Fibroblast of upper back skin (primary cell): ENCODE data around the gene HIP1.
"Not testable (repeated sequence)": the region's sequence is repeated elsewhere in the genome, so short reads cannot be mapped to it uniquely, and the experiment has no call there.

Experiments
- DNase-seq: peaks from one replicate; pipeline ENCODE4 v3.0.0-alpha.2; 2013

The HIP1 gene

DNA sequence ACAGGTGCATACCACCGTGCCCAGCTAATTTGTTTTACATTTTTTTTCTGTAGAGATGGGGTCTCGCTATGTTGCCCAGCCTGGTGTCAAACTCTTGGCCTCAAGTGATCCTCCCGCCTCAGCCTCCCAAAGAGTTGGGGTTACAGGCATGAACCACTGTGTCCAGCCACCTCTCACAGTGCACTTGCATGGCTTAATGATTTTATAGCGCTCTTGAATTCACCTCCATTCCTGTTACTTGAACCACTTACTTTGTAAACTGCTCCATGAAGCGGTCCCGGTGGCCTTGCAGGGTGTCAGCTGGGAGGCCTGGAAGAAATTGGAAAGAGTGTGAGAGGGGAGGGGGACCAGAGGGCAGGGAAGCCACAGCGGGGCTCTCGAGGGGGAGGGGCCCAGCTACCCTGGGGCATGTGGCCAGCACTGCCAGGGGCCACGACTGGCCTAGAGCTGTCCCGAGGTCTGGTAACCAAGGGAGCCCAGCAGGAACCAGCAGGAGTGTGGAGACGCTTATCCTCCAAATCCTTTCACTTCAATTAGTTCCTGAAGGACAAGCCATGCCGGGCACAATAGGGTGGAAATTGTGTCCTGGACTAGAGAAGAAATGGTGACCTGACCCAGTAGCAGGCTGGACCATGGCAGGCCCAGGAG is 170.7 kb downstream of the HIP1 start:
- no peak for DNase-seq

DNA sequence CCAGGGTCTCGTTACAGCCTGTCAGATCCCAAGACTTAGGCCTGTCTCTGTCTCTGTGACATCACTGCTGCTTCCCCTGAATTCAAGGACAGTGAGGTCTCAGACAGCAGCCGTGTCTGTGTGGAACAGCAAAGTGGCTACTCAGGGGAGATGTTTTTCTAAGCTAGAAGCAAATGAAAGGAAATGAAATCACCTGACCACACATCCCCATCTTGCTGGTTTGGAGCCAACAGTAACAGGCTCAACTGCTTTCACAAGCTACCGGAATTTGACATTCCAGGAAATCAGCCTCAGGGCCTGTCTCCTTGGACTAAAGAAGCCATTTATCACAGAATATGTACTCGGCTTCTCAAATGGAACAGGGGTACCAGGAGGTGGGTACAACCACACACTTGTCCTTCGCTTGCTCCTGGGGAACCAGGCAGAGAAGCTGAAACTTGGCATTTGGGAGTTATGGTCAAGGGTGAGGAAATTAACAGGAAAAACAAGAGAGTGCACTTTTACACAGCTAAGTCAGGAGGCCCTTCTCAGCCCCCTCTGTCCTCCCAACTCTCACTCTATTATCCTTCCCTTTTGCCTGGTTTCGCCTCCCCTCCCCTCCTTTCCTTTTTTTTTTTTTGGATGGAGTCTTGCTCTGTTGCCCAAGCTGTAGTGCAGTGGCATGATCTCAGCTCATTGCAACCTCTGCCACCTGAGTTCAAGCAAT is 173.5 kb downstream of the HIP1 start:
- DNase-seq: peak; percentile 94

DNA sequence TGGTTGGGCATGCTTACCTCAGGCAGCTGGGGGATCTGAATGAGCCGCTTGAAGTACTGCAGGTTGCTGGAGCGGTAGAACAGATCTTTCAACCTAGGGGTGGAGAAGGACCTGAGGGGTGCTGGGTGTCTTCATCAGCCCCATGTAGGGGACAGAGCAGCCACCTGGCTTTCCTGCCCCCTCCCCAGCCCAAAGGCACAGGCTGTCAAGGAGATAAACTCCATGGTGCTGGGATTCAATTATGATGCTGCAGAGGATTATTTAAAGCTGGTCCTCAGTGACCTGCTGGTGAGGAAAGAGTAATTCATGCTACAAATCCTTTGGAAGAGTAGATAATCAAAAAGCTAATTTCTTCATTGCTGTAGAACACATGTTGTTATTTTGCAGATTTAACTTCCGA is 175.6 kb downstream of the HIP1 start:
- DNase-seq: no peak

DNA sequence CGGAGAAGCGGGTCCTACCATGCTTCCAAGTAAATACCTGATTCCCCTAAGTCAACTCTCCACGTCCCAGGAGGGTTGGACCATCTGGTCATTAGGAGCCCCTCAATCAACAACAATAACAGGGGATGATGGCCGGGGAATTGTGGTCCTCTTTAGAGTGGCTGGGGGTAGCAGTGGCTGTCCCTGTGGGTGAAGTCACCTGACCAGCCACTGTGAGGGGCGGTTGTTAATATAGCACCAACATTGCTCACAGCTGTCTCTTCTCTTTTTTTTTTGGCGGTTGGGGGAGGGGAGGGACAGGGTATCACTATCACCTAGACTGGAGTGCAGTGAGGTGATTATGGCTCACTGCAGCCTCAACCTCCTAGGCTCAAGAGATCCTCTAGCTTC is 178.8 kb downstream of the HIP1 start:
- no peak for DNase-seq

DNA sequence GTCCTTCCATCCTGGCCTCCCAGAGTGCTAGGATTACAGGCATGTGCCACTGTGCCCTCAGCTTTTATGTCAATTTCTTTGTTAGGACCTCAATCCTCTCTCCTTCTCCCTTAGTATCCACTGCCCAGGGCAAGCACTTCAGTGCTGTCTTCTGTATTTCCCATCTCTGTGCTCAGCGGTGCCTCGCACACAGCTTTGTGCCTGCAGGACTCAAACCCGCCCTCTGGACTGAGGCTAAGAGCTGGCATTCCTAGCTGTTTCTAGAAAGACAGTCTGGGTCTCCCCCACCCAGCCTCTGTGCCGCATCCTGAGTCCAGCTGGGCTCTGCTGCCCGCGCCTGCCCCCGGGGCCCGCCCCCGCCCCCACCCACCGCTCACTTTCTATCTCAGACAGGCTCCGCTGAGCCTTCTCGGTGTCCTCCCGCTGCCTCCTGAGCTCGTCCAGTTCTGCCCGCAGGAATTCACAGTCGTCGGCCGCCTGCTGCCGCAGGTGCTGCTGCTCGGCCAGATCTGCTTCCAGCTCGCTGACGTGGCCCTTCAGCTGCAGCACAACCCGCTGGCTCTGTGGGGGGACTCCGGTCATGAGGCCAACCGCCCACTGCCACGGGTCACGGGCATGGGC is 179.3 kb downstream of the HIP1 start:
- peak; percentile 40 for DNase-seq

DNA sequence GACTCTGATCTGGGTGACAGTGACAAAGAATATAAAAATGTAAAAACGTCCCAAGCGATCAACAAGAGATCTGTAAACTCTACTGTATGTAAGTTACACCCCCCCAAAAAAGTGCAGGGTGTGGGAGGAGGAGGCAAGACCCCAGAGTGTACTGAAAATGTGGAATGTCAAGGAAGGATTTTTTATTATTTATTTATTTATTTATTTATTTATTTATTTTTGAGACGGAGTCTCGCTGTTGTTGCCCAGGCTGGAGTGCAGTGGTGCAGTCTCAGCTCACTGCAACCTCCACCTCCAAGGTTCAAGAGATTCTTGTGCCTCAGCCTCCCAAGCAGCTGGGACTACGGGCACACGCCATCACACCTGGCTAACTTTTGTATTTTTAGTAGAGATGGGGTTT is 181.9 kb downstream of the HIP1 start:
- not testable (repeated sequence) for DNase-seq

DNA sequence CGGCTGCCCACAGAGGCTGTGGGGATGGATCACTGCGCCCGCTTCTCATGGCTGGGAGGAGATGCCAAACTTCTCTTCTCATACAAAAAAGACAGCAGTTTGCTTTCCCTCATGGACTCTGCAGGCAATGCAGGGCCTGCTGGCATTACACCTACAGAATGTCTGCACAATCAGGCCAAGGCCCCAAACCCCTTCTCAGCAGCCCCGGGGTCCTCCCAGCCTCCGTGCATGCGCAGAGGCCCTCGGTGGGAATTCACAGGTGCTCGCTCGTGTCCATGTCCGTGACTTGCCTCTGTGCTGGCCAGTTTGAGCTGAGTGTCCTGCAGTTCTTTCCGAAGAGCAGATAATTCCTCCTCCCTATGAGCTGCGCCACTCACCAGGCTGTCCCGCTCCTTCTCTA is 183.0 kb downstream of the HIP1 start:
- no peak for DNase-seq

DNA sequence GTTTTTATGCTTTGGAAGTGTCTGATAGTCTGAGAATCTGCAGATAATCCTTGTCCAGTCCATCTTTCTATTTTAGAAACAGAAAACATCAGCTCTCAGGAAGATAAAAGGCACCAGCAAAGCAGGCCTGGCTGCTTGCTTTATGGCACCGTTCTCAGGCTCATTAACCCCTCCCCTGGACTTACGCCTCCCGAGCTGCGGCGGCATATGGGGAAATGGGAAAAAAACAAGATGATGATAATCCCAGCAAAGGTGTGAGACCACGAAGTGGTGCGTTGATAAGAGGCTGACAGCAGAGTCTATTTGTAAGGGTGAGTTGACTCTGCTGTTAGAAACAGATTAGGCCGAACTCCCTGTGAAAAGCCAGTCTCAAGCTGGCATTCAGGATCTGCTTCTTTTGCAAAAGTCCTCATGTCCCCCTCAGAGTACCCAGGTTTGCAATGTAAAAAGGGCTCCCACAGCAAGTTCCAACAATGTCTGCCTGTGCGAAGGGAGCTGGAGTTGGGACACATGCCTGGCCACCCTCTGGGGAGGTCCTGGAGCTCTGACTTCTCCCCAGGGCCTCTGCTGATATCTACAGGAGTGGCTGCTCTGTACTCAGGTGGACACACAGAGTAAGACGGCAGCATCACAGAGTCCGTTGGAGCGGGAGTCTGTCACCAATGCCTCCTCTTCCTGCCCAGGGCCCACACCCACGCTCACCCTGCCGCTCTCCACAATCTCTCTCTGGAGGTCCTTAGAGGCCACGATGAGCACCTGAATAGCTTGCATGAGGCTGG is 192.3 kb downstream of the HIP1 start:
- no peak for DNase-seq

DNA sequence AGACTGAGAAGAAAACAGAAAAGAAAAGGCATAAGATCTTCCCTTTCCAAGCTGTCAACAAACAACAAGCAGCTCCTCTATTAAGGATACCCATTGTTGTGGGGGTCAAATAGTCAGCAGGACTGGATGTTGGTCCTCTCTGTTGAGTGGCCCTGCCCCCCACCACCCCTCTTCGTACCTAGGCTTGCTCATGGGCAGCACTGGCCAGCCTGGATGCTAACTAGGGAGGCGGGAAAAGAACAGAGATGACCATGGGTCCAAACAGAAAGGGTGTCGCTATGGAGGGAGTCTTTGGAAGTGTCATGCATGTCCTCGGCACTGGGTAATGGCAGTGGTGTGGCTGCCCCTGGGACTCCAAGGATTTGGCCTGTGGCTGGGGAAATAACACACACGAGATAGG is 201.0 kb downstream of the HIP1 start:
- no peak for DNase-seq

DNA sequence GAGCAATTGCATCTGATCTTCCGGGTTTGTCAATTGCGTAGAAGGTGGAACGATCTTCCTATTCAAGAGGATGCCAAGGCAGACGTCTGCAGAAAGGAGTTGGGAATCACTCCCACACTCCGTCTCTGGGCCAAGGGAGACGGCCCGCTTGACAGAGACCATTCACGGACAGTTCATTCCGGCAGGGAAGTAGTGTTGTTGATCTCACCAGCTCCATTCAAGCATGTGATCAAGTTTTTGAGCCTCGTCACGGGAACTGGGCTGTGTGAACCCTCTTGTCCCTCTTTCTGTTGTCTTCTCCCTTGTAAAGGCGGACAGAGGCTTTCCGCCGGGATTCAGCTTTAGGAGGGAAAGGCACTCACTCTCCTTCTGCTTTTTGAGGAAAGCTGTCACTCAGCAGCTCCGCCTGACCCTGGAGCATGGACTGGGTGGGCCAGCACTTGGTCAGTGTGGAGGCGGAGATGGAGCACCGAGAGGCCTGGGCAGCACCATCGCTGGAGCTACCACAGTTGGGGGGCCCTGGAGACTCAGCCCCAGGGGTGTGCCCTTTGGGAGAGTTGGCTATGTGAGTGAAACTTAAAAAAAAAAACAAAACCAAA is 201.7 kb downstream of the HIP1 start:
- DNase-seq: no peak

DNA sequence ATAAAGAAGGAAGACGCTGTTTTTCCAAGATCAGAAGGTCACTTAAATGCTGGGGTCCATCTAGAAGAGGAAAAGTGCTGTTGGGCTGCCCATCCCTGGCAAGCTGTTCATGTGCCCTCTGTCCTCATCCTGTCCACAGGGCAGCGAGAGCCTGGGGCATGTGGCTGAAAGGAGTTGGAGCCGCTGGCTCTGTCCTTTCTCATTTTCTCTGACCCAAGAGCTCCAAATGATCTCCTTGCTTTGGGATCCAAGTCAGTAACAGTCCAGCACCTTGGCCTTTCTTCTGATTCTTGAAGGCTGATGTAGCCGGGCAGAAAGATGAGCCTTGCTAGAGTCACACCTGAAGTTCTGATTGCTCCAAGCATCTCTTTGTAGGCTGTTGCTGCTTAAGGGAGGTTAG is 202.2 kb downstream of the HIP1 start:
- DNase-seq: no peak

DNA sequence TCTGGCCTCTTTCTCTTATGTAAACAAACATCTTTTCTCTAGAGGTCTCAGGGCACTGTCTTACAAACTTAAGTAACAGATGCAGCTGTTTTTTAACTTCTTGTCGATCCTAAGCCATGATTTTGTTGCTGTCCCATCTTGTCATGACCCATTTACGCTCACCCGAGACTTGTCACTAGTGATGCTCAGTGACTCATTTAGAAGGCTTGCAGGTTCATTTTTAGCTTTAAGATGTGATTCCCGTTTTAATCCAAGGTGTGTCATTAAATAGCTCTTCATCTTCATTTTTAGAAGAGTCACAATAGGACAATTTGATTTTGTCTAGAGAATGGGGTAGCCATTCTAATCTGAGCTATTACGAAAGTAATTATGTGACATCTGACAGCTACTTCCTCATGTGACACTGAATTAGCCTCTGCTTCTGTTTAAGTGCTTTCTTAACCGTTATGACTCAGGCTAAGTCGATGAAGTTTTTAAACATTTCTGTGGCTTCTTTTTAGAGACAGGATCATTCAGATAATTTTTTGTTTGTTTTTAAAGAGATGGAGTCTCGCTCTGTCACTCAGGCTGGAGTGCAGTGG is 203.9 kb downstream of the HIP1 start:
- peak; percentile 47 for DNase-seq

DNA sequence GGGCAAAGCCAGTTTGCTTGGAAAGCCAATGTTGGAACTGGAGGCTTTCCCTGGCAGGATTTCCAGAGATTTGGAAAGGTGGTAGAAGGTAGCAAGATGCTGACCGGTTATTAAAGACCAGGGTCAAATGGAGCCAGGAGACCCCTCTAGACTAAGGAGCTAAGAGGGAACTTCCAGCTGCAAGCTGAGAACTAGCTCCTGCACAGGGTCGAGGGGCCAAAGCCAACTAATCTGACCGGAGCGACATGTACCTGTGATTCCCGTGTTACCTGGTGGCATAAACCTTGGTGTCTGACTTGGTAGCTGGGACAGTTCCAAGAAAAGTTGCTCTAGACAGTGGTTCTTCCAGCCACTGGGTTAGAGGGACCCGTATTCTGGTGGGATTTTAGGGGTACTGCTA is 204.8 kb downstream of the HIP1 start:
- DNase-seq: no peak

DNA sequence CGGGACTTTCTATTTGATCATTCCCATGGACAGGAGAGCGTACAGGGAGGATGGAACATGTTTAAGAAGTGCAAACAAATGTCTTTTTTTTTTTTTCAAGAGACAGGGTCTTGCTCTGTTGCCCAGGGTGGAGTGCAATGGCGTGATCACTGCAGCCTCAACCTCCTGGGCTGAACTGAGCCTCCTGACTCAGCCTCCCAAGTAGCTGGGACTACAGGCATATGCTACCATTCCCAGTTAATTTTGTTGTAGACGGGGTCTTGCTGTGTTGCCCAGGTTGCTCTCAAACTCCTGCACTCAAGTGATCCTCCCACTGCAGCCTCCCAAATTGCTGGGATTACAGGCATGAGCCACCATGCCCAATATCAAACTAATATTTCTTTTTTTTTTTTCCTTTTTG is 206.1 kb downstream of the HIP1 start:
- no peak for DNase-seq

DNA sequence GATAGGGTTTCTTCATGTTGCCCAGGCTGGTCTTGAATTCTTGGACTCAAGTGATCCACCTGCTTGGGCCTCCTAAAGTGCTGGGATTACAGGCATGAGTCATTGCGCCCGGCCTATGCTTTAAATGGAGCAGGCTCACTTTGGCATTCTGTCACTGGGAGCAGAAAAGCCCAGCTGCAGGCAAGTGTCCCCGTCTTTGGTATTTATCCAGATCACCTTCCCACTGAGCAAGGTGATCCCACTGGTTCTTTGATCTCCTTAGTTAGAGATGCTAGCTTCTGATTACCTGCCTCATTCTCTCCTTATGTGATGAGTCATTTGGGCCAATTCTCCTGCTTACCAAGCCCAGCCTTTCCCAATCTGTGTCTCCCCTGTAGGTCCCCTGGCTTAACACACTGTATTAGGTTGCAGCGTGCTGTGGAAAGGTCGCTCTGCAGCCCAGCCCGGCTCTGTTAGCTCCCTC is 207.4 kb downstream of the HIP1 start:
- no peak for DNase-seq

DNA sequence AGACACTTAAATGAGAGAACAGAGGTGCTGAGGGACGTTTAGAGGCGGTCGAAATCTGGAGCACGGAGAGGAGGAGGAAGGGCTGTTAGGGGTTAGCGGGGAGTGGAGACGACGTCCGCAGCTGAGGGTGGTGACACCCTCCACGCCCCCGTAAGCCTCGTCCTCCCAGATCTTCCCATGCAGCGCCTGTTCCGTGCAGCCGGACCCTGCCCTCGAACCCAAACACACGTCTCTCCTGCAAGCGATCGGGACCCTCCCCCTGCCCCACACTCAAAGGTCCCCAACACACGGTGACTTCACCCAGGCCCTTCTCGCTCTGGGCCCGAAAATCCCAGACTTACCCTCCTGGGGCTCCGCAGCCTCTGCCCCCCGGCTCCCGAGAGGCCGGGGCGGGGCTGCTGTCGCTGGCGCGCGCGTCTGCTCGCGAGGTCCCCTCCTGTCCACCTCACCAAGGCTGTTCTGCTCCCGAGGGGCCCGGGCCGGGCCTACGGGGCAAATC is 211.5 kb downstream of the HIP1 start:
- not testable (repeated sequence) for DNase-seq

DNA sequence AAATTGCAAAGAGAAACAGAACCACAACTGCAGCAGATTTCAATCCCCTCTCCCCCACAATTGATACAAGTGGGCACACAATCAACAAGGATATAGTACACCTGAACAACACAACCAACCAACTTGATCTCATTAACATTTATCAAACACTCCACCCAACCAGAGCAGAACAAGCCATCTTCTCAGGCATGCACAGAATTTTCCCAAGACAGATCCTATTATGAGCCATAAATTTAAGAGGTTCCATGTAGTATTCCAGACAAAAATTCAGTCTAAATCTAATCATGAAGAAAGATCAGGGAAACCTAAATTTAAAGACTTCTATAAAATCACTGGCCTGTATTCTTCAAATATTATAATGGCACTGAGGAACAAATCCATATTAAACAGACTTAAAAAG is 217.0 kb downstream of the HIP1 start:
- not testable (repeated sequence) for DNase-seq

DNA sequence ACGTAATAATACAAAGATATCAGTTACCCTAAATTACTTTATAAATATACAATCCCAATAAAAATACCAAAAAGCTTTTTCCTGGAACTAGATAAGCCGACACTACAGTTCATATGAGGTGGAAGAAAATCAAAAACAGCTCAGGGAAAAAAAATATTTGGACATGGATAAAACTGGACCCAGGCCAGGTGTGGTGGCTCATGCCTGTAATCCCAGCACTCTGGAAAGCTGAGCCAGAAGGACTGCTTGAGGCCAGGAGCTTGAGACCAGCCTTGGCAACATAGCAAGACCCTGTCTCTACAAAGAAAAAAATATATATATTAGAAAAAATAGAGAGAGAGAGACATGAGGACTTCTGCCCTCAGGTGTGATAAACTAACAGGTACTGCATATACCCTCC is 219.9 kb downstream of the HIP1 start:
- not testable (repeated sequence) for DNase-seq

DNA sequence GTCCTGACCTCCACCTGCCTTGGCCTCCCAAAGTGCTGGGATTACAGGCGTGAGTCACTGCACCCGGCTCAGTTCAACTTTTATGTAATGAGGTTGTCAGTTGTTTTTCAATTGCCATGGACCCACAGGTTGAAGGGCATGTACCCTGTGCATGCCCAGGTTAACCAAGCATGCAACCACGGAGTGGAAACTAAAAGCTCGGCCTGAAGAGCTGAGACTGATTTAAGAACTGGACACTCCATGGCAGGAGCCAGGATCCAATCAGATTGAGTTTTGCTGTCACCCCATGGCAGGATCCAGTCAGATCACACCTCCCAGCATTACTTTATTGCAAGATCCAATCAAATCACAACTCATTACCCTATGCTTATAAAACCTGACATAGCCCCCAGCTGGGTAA is 229.7 kb downstream of the HIP1 start:
- not testable (repeated sequence) for DNase-seq

DNA sequence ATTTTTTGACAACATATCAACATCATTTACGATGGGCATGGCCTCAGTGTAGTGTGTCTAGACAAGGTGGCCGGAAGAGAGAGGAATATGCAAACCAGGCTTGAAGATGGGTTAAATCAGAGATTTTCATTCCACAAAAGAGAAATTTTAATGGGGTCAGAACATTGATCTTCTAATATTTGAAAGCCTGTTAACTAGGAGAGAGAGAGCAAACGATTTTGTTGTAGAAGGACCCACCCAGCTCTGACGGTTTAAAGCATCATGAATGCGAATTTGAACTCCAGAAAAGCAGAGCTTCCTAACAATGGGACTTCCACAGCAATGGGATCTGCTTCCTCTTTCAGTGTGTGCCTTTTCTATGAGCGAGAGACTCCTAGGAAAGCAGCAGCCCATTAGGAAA is 246.7 kb downstream of the HIP1 start, which contains the start of gene SPDYE5:
SPDYE5 (plus strand) TSS at position 301 of the 400 bp plus-strand sequence. CDS start 1,728 bp downstream, outside the sequence.
- DNase-seq: not testable (repeated sequence)

DNA sequence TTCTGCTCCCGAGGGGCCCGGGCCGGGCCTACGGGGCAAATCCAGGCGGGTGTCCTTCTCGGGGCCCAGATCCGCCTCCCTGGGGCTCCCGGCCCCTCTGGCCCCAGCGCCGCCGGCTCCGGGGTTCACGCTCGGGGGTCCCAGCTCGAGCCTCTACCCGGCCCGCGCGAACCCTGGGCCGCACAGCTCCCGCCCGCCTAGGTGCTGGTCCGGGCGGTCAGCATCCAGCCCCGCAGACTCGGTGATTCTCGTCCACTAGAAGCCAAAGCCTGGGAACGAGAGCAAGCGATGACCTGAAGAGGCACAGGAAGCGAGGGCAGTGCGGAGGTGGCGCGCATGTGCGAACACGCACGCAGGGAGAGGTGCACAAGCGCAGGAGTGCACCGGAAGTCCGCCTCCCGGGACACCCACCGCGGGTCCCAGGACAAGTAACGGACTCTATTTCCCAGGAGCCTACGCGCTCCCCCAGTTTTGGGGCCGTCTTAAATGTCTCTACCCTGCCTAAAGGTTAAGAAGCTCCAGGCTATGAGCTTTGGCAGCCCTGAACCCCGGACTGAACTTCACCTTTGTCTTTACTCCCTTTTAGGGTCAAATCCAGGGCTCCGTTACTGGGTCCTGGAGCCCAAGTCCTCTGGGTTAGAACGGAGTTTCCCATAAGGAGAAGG is 252.6 kb downstream of the HIP1 start, which contains the start of gene POM121C:
POM121C (minus strand) TSS at position 321 of the 665 bp plus-strand sequence. CDS start 44,803 bp downstream, outside the sequence.
- DNase-seq: peak; percentile 89
